OCI-LY7 (cell line): ENCODE measurements around the gene BBS9. TPM values are rescaled to one million over a fixed set of nuclear protein-coding genes. Genes with fewer than 3 reads are reported as not detected.
A peak's percentile ranks its signal among the peaks of the same experiment; 100 is the strongest.

Source experiments
- BruUV-seq: library from RNA; stranded (reverse); fragments of 400-500 nt; replicated peaks from 2 replicates; lab custom pipeline; 2021; lab: Mats Ljungman, UMichigan
- CTCF ChIA-PET: fragments of 300-600 bp; sonication (Branson Sonifier 250); formaldehyde crosslinking; loops from one replicate; lab custom pipeline; 2022; ENCODE audit warnings: antibody characterized with exemption; ENCODE audit not compliant: unreplicated experiment; lab: Charles Lee
- POLR2A ChIA-PET: fragments of 300-600 bp; sonication (Branson Sonifier 250); formaldehyde crosslinking; loops from one replicate; lab custom pipeline; 2022; ENCODE audit warnings: antibody characterized with exemption; lab: Charles Lee
- DNase-seq: peaks from one replicate; pipeline ENCODE4 v3.0.0-alpha.2; 2015; ENCODE audit warnings: low spot score
- H2AFZ ChIP-seq: fragments of 200-600 bp; sonication (generic), shearing (Covaris generic); 2 replicates; pipeline ENCODE4 v1.6.1; 2014; ENCODE audit warnings: mild to moderate bottlenecking, antibody characterized with exemption, low read length, moderate library complexity
- H3K27ac ChIP-seq: fragments of 200-600 bp; sonication (generic); 2 replicates; pipeline ENCODE4 v1.5.1; 2014; ENCODE audit warnings: mixed run types, low read depth, mild to moderate bottlenecking, moderate library complexity, low read length, inconsistent platforms; ENCODE audit not compliant: poor library complexity, severe bottlenecking
- H3K36me3 ChIP-seq: fragments of 200-600 bp; sonication (generic); 2 replicates; pipeline ENCODE4 v1.6.1; 2014; ENCODE audit warnings: mild to moderate bottlenecking, antibody characterized with exemption, low read length, moderate library complexity, mixed read lengths; ENCODE audit not compliant: insufficient read depth
- H3K4me1 ChIP-seq: fragments of 200-600 bp; sonication (generic); 2 replicates; pipeline ENCODE4 v1.5.1; 2014; ENCODE audit warnings: mild to moderate bottlenecking, low read length; ENCODE audit not compliant: insufficient read depth, poor library complexity, severe bottlenecking
- H3K4me2 ChIP-seq: fragments of 200-600 bp; sonication (generic); 2 replicates; pipeline ENCODE4 v1.6.1; 2014; ENCODE audit warnings: mild to moderate bottlenecking, low read length
- H3K4me3 ChIP-seq: fragments of 200-600 bp; sonication (generic); 2 replicates; pipeline ENCODE4 v1.5.1; 2014; ENCODE audit warnings: mild to moderate bottlenecking, low read depth, low read length; ENCODE audit not compliant: poor library complexity, severe bottlenecking
- H3K79me2 ChIP-seq: fragments of 200-600 bp; sonication (generic); 2 replicates; pipeline ENCODE4 v1.6.1; 2016; ENCODE audit warnings: low read depth, mild to moderate bottlenecking, low read length, moderate library complexity, mixed read lengths; ENCODE audit not compliant: insufficient read depth
- H3K9me2 ChIP-seq: fragments of 200-600 bp; sonication (generic); 2 replicates; pipeline ENCODE4 v1.6.1; 2016; ENCODE audit warnings: mild to moderate bottlenecking, low read length, mixed read lengths; ENCODE audit not compliant: insufficient read depth
- H3K9me3 ChIP-seq: fragments of 200-600 bp; sonication (generic); 2 replicates; pipeline ENCODE4 v1.6.1; 2014; ENCODE audit warnings: mild to moderate bottlenecking, mixed run types, low read length, mixed read lengths
- H4K20me1 ChIP-seq: fragments of 200-600 bp; sonication (generic); 2 replicates; pipeline ENCODE4 v1.6.1; 2014; ENCODE audit warnings: mild to moderate bottlenecking, antibody characterized with exemption, low read length, moderate library complexity, mixed read lengths; ENCODE audit not compliant: insufficient read depth
- EZH2phosphoT487 ChIP-seq: fragments of 200-600 bp; sonication (generic); IDR thresholded peaks from 2 replicates; pipeline ENCODE4 v1.6.1; 2018; ENCODE audit warnings: low read depth, borderline replicate concordance, mild to moderate bottlenecking, mixed run types, antibody characterized with exemption, low read length, moderate library complexity, mixed read lengths
- intact Hi-C: fragments of 100-400 bp; cut with micrococcal nuclease; formaldehyde crosslinking; loops from one replicate; pipeline ENCODE4 v1.10.0; 2022; ENCODE audit not compliant: unreplicated experiment
- total RNA-seq, 2 experiments: library from RNA; depleted of rRNA in 1 of 2; stranded (reverse); fragments of >200 nt in 1 of 2; shearing (Covaris generic) in 1 of 2; gene quantifications; 2 replicates each; pipeline ENCODE4 v1.2.3, GENCODE V29; 2014 to 2022
- TF ChIP-seq, protein P1 (sequence below): fragments of 200-600 bp; sonication (generic); conservative IDR thresholded peaks from 2 replicates; pipeline ENCODE4 v1.5.1; 2014; ENCODE audit warnings: mild to moderate bottlenecking, antibody characterized with exemption, low read length, moderate library complexity, mixed read lengths

The BBS9 gene
- total RNA-seq, 2 experiments from 2014 or later: 6.8 to 14.8 TPM

- Histone ChIP-seq H3K4me3 (no peak overlapping the region), H3K36me3 (no peaks in the 10 kb centered on the region), H3K4me2 (peak overlapping the region; percentile 38; the same call in 1 of the 2 replicates), H3K4me1 (peaks cover 21% of the 10 kb centered on the region), H2AFZ (no peak overlapping the region), H3K9me3 (no peaks in the 10 kb centered on the region), H3K79me2 (no peaks in the 10 kb centered on the region), H4K20me1 (no peaks in the 10 kb centered on the region), H3K27ac (no peak overlapping the region), H3K9me2 (no peaks in the 10 kb centered on the region)
- TF ChIP-seq EZH2phosphoT487: no peak
- intact Hi-C loops: no loop called here
- POLR2A ChIA-PET: interaction anchor here (0.7 kb wide), 1 partner anchor 780 kb away, joined by 5 read pairs; no protein-coding TSS in a partner anchor
- CTCF ChIA-PET: no interaction called here
- no TSS peak for BruUV-seq
- DNase-seq: no peak
Measured at GRCh38 chr7:33190688-33191304, 61.4 kb downstream of the BBS9 start.

DNA sequence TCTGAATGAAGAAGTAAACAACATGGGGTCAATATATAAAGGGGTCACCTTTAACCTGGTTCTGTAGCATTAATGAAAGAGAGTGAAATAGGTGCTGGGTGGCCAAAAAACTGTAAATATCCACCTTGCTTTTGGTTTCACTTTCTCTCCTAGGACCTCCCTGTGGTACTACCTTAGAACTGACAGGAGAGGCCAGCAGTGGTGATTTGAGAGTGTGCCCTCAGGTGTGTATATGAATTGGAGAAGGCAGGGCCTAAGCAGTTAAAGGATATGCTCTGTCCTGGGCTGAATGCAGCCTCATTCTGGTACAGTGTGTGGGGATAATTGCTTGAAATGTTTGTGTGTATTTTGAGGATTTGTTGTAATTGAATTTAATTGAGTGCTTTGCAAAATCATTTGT, 62.0 kb downstream of the BBS9 start:
- Histone ChIP-seq H3K79me2 (no peaks in the 10 kb centered on the region), H3K9me2 (no peaks in the 10 kb centered on the region), H3K4me1 (peaks cover 21% of the 10 kb centered on the region), H3K9me3 (no peaks in the 10 kb centered on the region), H4K20me1 (no peaks in the 10 kb centered on the region), H3K4me2 (peak overlapping the region; percentile 38; the same call in 1 of the 2 replicates), H3K4me3 (no peak overlapping the region), H3K36me3 (no peaks in the 10 kb centered on the region), H3K27ac (no peak overlapping the region), H2AFZ (no peak overlapping the region)
- no TSS peak for BruUV-seq
- DNase-seq: peak; percentile 10
- ChIA-PET CTCF (no interaction called here), POLR2A (no interaction called here)
- TF ChIP-seq, protein P1, sequence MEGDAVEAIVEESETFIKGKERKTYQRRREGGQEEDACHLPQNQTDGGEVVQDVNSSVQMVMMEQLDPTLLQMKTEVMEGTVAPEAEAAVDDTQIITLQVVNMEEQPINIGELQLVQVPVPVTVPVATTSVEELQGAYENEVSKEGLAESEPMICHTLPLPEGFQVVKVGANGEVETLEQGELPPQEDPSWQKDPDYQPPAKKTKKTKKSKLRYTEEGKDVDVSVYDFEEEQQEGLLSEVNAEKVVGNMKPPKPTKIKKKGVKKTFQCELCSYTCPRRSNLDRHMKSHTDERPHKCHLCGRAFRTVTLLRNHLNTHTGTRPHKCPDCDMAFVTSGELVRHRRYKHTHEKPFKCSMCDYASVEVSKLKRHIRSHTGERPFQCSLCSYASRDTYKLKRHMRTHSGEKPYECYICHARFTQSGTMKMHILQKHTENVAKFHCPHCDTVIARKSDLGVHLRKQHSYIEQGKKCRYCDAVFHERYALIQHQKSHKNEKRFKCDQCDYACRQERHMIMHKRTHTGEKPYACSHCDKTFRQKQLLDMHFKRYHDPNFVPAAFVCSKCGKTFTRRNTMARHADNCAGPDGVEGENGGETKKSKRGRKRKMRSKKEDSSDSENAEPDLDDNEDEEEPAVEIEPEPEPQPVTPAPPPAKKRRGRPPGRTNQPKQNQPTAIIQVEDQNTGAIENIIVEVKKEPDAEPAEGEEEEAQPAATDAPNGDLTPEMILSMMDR: no peak
- TF ChIP-seq EZH2phosphoT487: no peak
- intact Hi-C loops: no loop called here

GRCh38 chr7:33192695-33193291, 63.4 kb downstream of the BBS9 start:
- Histone ChIP-seq H3K27ac (no peak overlapping the region), H3K36me3 (no peaks in the 10 kb centered on the region), H3K79me2 (no peaks in the 10 kb centered on the region), H3K4me3 (no peak overlapping the region), H2AFZ (no peak overlapping the region; the same call in 1 of the 2 replicates), H3K9me3 (no peaks in the 10 kb centered on the region), H3K9me2 (no peaks in the 10 kb centered on the region), H4K20me1 (no peaks in the 10 kb centered on the region), H3K4me2 (peak overlapping the region; percentile 41), H3K4me1 (peaks cover 21% of the 10 kb centered on the region)
- DNase-seq: no peak
- CTCF ChIA-PET: no interaction called here
- TF ChIP-seq EZH2phosphoT487: no peak
- TF ChIP-seq, protein P1: no peak
- intact Hi-C loops: no loop called here
- POLR2A ChIA-PET: interaction anchor here (1.4 kb wide), 1 partner anchor 9 kb away, joined by 4 read pairs; no protein-coding TSS in a partner anchor
- no TSS peak for BruUV-seq
